Stimulated activated CD4-positive, alpha-beta T cell treated with anti-CD3 and anti-CD28 coated beads, Interleukin-4, amount 100 ng/mL, for 4 hours (primary cell): ENCODE results near the gene POLRMT.
"Not testable (repeated sequence)": the region's sequence is repeated elsewhere in the genome, so short reads cannot be mapped to it uniquely, and the experiment has no call there.

Experiments used
- DNase-seq, 2 experiments: peaks; one replicate each; pipeline ENCODE4 v3.0.0-alpha.2; 2020

POLRMT gene

GRCh38 chr19:609004-609346, 24.4 kb downstream of the POLRMT start:
- no peak for DNase-seq

GRCh38 chr19:608155-609003, 25.0 kb downstream of the POLRMT start:
- DNase-seq, result no peak

- no peak for DNase-seq
Measured at GRCh38 chr19:607301-608154, 25.8 kb downstream of the POLRMT start.

- not testable (repeated sequence) for DNase-seq
Measured at GRCh38 chr19:605061-605971, 28.0 kb downstream of the POLRMT start.

GRCh38 chr19:604355-604754, 29.0 kb downstream of the POLRMT start:
- no peak for DNase-seq

- not testable (repeated sequence) for DNase-seq
Measured at GRCh38 chr19:603779-604178, 29.6 kb downstream of the POLRMT start.

- DNase-seq, result not testable (repeated sequence)
Measured at GRCh38 chr19:603302-603639, 30.1 kb downstream of the POLRMT start.

GRCh38 chr19:602391-603301, 30.7 kb downstream of the POLRMT start:
- DNase-seq, result no peak

GRCh38 chr19:601790-602189, 31.5 kb downstream of the POLRMT start:
- no peak for DNase-seq

- DNase-seq, result no peak
Measured at GRCh38 chr19:601310-601709, 32.0 kb downstream of the POLRMT start.

- no peak for DNase-seq
Measured at GRCh38 chr19:597406-598315, 35.7 kb downstream of the POLRMT start.

- DNase-seq, result no peak
Measured at GRCh38 chr19:596263-596655, 37.1 kb downstream of the POLRMT start.

GRCh38 chr19:595326-596262, 37.7 kb downstream of the POLRMT start:
- DNase-seq, result no peak

- no peak for DNase-seq
Measured at GRCh38 chr19:594265-594870, 39.0 kb downstream of the POLRMT start.

GRCh38 chr19:593505-593904, 39.8 kb downstream of the POLRMT start:
- DNase-seq, result no peak

- no peak for DNase-seq
Measured at GRCh38 chr19:593055-593454, 40.3 kb downstream of the POLRMT start.

- DNase-seq, result no peak
Measured at GRCh38 chr19:592101-592500, 41.2 kb downstream of the POLRMT start.

- no peak for DNase-seq
Measured at GRCh38 chr19:591099-591958, 42.0 kb downstream of the POLRMT start.
